PC-9 (cell line): Measurements from ENCODE around the gene NLGN2. TPM values are rescaled to one million over a fixed set of nuclear protein-coding genes. Genes with fewer than 3 reads are reported as not detected.

Experiments used
- BruUV-seq: library from RNA; stranded (reverse); fragments of 400-500 nt; replicated peaks from 2 replicates; lab custom pipeline; 2021; lab: Mats Ljungman, UMichigan
- CTCF ChIA-PET: fragments of 300-600 bp; sonication (Branson Sonifier 250); formaldehyde crosslinking; loops from one replicate; lab custom pipeline; 2022; ENCODE audit warnings: antibody characterized with exemption; lab: Charles Lee
- POLR2A ChIA-PET: fragments of 300-600 bp; sonication (Branson Sonifier 250); formaldehyde crosslinking; loops from one replicate; lab custom pipeline; 2022; ENCODE audit warnings: antibody characterized with exemption; ENCODE audit not compliant: unreplicated experiment; lab: Charles Lee
- DNase-seq, 2 experiments: peaks; one replicate each; pipeline versions ENCODE4 v3.0.0 to v3.0.0-alpha.2; 2015 to 2022; ENCODE audit warnings: mixed read lengths in 1 of 2
- H2AFZ ChIP-seq: fragments of 200-600 bp; sonication (generic); 2 replicates; pipeline ENCODE4 v1.8.1; 2017; ENCODE audit warnings: antibody characterized with exemption
- H3F3A ChIP-seq: fragments of 200-600 bp; sonication (generic); 2 replicates; pipeline ENCODE4 v1.8.1; 2017; ENCODE audit warnings: antibody characterized with exemption, mild to moderate bottlenecking, low read depth; ENCODE audit not compliant: insufficient read depth
- H3K27ac ChIP-seq: fragments of 200-600 bp; sonication (generic); 2 replicates; pipeline ENCODE4 v1.6.1; 2016; ENCODE audit warnings: mixed run types
- H3K27me3 ChIP-seq: fragments of 200-600 bp; sonication (generic); 2 replicates; pipeline ENCODE4 v1.6.1; 2016; ENCODE audit warnings: low read depth, mixed run types; ENCODE audit not compliant: insufficient read depth
- H3K36me3 ChIP-seq: fragments of 200-600 bp; sonication (generic); 2 replicates; pipeline ENCODE4 v1.6.1; 2016; ENCODE audit warnings: low read depth, mixed run types
- H3K4me1 ChIP-seq: fragments of 200-600 bp; sonication (generic); replicated peaks from 2 replicates; pipeline ENCODE4 v1.6.1; 2016; ENCODE audit warnings: mixed run types; ENCODE audit not compliant: insufficient read depth
- H3K4me2 ChIP-seq: fragments of 200-600 bp; sonication (generic); 2 replicates; pipeline ENCODE4 v1.6.1; 2017; ENCODE audit warnings: mixed run types
- H3K4me3 ChIP-seq: fragments of 200-600 bp; sonication (generic); 2 replicates; pipeline ENCODE4 v1.6.1; 2016; ENCODE audit warnings: mixed run types
- H3K79me2 ChIP-seq: fragments of 200-600 bp; sonication (generic); 2 replicates; pipeline ENCODE4 v1.6.1; 2017; ENCODE audit warnings: low read depth, mixed run types
- H3K9me2 ChIP-seq: fragments of 200-600 bp; sonication (generic); 2 replicates; pipeline ENCODE4 v1.8.1; 2017; ENCODE audit warnings: mild to moderate bottlenecking; ENCODE audit not compliant: insufficient read depth
- H3K9me3 ChIP-seq: fragments of 200-600 bp; sonication (generic); 2 replicates; pipeline ENCODE4 v1.8.1; 2016; ENCODE audit warnings: low read depth; ENCODE audit not compliant: insufficient read depth
- H4K20me1 ChIP-seq: fragments of 200-600 bp; sonication (generic); 2 replicates; pipeline ENCODE4 v1.8.1; 2017; ENCODE audit not compliant: insufficient read depth
- EZH2 ChIP-seq: fragments of 200-600 bp; sonication (generic); IDR thresholded peaks from 2 replicates; pipeline ENCODE4 v1.8.0; 2017; ENCODE audit warnings: antibody characterized with exemption, low read depth
- intact Hi-C: fragments of 100-400 bp; cut with micrococcal nuclease; formaldehyde crosslinking; loops from one replicate; pipeline ENCODE4 v1.10.0; 2022; ENCODE audit not compliant: unreplicated experiment
- total RNA-seq: library from RNA; stranded (reverse); gene quantifications from 2 replicates; pipeline ENCODE4 v1.2.3, GENCODE V29; 2021
- TF ChIP-seq, protein P1 (sequence below): fragments of 200-600 bp; sonication (generic); conservative IDR thresholded peaks from 2 replicates; pipeline ENCODE4 v1.6.1; 2017; ENCODE audit warnings: mixed run types, antibody characterized with exemption, mild to moderate bottlenecking, moderate library complexity

Gene NLGN2
- total RNA-seq, 1 experiment from 2014 or later, result 86.3 TPM

GRCh38 chr17:7382901-7383300, 24.7 kb upstream of the NLGN2 start:
- BruUV-seq, result no TSS peak
- intact Hi-C loops, result no loop called here
- Histone ChIP-seq H3K9me3 (no peaks in the 10 kb centered on the region), H4K20me1 (no peaks in the 10 kb centered on the region), H3K4me1 (no peaks in the 10 kb centered on the region), H3K4me3 (no peak overlapping the region), H3K4me2 (no peak overlapping the region), H3K27me3 (no peaks in the 10 kb centered on the region), H3K9me2 (no peaks in the 10 kb centered on the region), H3F3A (no peaks in the 10 kb centered on the region), H3K36me3 (no peaks in the 10 kb centered on the region), H3K27ac (no peak overlapping the region), H2AFZ (no peak overlapping the region), H3K79me2 (0 out of 2 replicates have a peak, but pooled peaks cover 4% of the 10 kb centered on the region)
- no peak for TF ChIP-seq EZH2
- TF ChIP-seq, protein P1, sequence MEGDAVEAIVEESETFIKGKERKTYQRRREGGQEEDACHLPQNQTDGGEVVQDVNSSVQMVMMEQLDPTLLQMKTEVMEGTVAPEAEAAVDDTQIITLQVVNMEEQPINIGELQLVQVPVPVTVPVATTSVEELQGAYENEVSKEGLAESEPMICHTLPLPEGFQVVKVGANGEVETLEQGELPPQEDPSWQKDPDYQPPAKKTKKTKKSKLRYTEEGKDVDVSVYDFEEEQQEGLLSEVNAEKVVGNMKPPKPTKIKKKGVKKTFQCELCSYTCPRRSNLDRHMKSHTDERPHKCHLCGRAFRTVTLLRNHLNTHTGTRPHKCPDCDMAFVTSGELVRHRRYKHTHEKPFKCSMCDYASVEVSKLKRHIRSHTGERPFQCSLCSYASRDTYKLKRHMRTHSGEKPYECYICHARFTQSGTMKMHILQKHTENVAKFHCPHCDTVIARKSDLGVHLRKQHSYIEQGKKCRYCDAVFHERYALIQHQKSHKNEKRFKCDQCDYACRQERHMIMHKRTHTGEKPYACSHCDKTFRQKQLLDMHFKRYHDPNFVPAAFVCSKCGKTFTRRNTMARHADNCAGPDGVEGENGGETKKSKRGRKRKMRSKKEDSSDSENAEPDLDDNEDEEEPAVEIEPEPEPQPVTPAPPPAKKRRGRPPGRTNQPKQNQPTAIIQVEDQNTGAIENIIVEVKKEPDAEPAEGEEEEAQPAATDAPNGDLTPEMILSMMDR, result no peak
- ChIA-PET CTCF (interaction anchor here (0.6 kb wide), 2 partner anchors 25 to 765 kb away, joined by 5 to 6 read pairs; no protein-coding TSS in a partner anchor), POLR2A (interaction anchor here (0.6 kb wide), 1 partner anchor 8 kb away, joined by 5 read pairs; no protein-coding TSS in a partner anchor)
- no peak for DNase-seq

DNA sequence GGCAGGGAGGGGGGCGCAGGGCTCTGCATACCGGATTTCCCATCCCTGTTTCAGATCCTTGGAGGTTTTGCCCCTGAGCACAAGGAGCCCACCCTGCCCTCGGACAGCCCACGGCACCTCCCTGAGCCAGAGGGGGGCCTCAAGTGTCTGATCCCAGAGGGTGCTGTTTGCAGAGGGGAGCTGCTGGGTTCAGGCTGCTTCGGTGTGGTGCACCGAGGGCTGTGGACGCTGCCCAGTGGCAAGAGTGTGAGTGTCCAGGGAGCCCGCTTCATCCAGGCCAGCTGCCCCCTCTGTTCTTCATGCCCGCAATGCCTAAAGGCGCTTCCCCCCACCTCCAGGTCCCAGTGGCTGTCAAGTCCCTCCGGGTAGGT, 24.3 kb upstream of the NLGN2 start:
- ChIA-PET CTCF (interaction anchor here (0.6 kb wide), 2 partner anchors 25 to 765 kb away, joined by 5 to 6 read pairs; no protein-coding TSS in a partner anchor), POLR2A (no interaction called here)
- H2AFZ ChIP-seq, result no peak overlapping the region
- H3K4me2 ChIP-seq, result no peak overlapping the region
- no peak overlapping the region for H3K27ac ChIP-seq
- intact Hi-C loops, result no loop called here
- no peak for TF ChIP-seq EZH2
- H3F3A ChIP-seq, result no peaks in the 10 kb centered on the region
- no TSS peak for BruUV-seq
- H3K4me1 ChIP-seq, result no peaks in the 10 kb centered on the region
- H3K79me2 ChIP-seq, result 0 out of 2 replicates have a peak, but pooled peaks cover 4% of the 10 kb centered on the region
- no peaks in the 10 kb centered on the region for H3K27me3 ChIP-seq
- H3K36me3 ChIP-seq, result no peaks in the 10 kb centered on the region
- H3K4me3 ChIP-seq, result no peak overlapping the region
- no peak for DNase-seq
- no peaks in the 10 kb centered on the region for H3K9me2 ChIP-seq
- H4K20me1 ChIP-seq, result no peaks in the 10 kb centered on the region
- no peaks in the 10 kb centered on the region for H3K9me3 ChIP-seq

DNA sequence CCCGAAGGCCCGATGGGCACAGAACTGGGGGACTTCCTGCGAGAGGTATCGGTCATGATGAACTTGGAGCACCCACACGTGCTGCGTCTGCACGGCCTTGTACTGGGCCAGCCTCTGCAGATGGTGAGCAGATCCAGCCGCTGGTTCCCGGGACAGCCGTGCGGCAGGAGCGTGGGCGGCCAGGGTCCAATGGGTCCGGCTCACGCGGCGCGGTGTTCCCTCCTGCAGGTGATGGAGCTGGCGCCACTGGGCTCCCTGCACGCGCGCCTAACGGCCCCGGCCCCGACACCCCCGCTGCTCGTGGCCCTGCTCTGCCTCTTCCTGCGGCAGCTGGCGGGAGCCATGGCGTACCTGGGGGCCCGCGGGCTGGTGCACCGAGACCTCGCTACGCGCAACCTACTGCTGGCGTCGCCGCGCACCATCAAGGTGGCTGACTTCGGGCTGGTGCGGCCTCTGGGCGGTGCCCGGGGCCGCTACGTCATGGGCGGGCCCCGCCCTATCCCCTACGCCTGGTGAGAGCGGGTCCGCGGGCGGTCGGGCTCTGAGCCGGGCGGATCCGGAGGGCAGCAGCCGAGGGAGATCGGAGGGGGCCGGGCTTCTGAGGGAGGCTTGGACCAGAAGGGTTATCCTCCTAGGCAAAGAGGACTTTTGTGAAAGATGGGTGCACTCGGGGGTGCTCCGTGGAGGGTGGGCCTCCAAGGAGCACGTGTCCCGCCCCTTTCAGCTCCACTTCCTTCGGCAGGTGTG, 23.7 kb upstream of the NLGN2 start:
- no peaks in the 10 kb centered on the region for H3K4me1 ChIP-seq
- H3F3A ChIP-seq, result no peaks in the 10 kb centered on the region
- H3K79me2 ChIP-seq, result 0 out of 2 replicates have a peak, but pooled peaks cover 4% of the 10 kb centered on the region
- no peaks in the 10 kb centered on the region for H3K9me2 ChIP-seq
- no peak overlapping the region for H3K4me3 ChIP-seq
- no peaks in the 10 kb centered on the region for H3K36me3 ChIP-seq
- no peak overlapping the region for H2AFZ ChIP-seq
- POLR2A ChIA-PET, result interaction anchor here (0.6 kb wide), 1 partner anchor 60 kb away, joined by 3 read pairs; no protein-coding TSS in a partner anchor
- H3K27me3 ChIP-seq, result no peaks in the 10 kb centered on the region
- H3K9me3 ChIP-seq, result no peaks in the 10 kb centered on the region
- CTCF ChIA-PET, result interaction anchor here (0.6 kb wide), 1 partner anchor 17 kb away, joined by 3 read pairs; no protein-coding TSS in a partner anchor
- no peak overlapping the region for H3K4me2 ChIP-seq
- no peaks in the 10 kb centered on the region for H4K20me1 ChIP-seq
- no peak for DNase-seq
- H3K27ac ChIP-seq, result no peak overlapping the region
- intact Hi-C loops, result no loop called here
- no peak for TF ChIP-seq EZH2
- TF ChIP-seq, protein P1, result no peak
- BruUV-seq, result no TSS peak
